HCT116 (cell line): ENCODE data around the gene ZSCAN30.

Experiments used
- EZH2phosphoT487 ChIP-seq: fragments of 200-600 bp; IDR thresholded peaks from 2 replicates; pipeline ENCODE4 v1.6.1; 2018; ENCODE audit warnings: antibody characterized with exemption, borderline replicate concordance
- POLR2A ChIP-seq: IDR thresholded peaks from 2 replicates; pipeline ENCODE4 v1.7.0; 2011; ENCODE audit warnings: borderline replicate concordance; ENCODE audit not compliant: insufficient read depth, insufficient read length; ENCODE audit errors: extremely low read depth
- SP1 ChIP-seq: IDR thresholded peaks from 2 replicates; pipeline ENCODE4 v1.6.1; 2012; ENCODE audit warnings: low read depth
- ZFX ChIP-seq: fragments of 450-650 bp; IDR thresholded peaks from 2 replicates; pipeline ENCODE4 v1.6.1; 2017
- TF ChIP-seq, protein P1 (sequence below), 3 experiments: fragments of 200-600 bp in 1 of 3; sonication (generic) in 1 of 3; IDR thresholded peaks in 2 of 3; conservative IDR thresholded peaks in 1 of 3; 2 replicates each; pipeline ENCODE4 v1.5.1; 2012 to 2017; ENCODE audit warnings: low read depth in 2 of 3, low read length in 2 of 3, antibody characterized with exemption in 1 of 3, borderline replicate concordance in 1 of 3, control low read depth in 1 of 3, mild to moderate bottlenecking in 1 of 3, mixed read lengths in 1 of 3, mixed run types in 1 of 3, moderate library complexity in 1 of 3; ENCODE audit not compliant: insufficient read depth in 1 of 3

GRCh38 chr18:35283923-35284794 lies 5.9 kb downstream of the ZSCAN30 start:
- TF ChIP-seq EZH2phosphoT487 (no peak), ZFX (no peak), POLR2A (no peak), SP1 (no peak)
- TF ChIP-seq, protein P1, sequence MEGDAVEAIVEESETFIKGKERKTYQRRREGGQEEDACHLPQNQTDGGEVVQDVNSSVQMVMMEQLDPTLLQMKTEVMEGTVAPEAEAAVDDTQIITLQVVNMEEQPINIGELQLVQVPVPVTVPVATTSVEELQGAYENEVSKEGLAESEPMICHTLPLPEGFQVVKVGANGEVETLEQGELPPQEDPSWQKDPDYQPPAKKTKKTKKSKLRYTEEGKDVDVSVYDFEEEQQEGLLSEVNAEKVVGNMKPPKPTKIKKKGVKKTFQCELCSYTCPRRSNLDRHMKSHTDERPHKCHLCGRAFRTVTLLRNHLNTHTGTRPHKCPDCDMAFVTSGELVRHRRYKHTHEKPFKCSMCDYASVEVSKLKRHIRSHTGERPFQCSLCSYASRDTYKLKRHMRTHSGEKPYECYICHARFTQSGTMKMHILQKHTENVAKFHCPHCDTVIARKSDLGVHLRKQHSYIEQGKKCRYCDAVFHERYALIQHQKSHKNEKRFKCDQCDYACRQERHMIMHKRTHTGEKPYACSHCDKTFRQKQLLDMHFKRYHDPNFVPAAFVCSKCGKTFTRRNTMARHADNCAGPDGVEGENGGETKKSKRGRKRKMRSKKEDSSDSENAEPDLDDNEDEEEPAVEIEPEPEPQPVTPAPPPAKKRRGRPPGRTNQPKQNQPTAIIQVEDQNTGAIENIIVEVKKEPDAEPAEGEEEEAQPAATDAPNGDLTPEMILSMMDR (IDR thresholded peaks at IDR 0.05 in 2 of 3, conservative IDR thresholded peaks at IDR 0.05 in 1 of 3; ENCODE audit: borderline replicate concordance in 1 of 3, insufficient read depth in 1 of 3, low read depth in 2 of 3, low read length in 2 of 3), result no peak
